ENCODE data around the gene LAIR2. TPM values are rescaled to one million over a fixed set of nuclear protein-coding genes. Genes with fewer than 3 reads are reported as not detected.
"Not testable (repeated sequence)": the region's sequence is repeated elsewhere in the genome, so short reads cannot be mapped to it uniquely, and the experiment has no call there.

The LAIR2 gene
- total RNA-seq, 4 donors from 2014 or later = not detected

DNA sequence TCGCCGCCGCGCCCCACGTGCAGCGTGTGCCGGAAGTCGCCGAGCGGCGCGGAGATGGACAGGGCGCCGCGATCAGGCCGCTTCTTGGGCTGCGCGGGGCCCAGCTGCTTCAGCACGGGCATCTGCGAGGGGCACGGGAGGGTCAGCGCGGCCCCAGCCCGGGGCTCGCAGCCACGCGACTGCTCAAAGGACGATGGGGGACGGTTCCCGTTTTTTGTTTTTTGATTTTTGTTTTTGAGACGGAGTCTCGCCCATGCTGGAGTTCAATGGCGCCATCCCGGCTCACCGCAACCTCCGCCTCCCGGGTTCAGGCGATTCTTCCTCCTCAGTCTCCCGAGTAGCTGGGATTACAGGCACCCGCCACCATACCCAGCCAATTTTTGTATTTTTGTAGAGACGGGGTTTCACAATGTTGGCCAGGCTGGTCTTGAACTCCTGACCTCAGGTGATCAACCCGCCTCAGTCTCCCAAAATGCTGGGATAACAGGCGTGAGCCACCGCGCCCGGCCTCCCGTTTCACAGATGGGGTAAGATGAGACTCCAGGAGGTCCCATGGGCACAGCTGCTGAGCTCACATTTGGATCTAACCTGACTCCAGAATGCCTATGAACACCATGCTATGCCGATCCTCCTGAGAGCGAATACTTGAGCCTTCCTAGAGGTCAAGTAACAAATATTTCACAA is 37.1 kb upstream of the LAIR2 start:
- intact Hi-C loops (cut with DNase I; ENCODE audit: low total_unique reads) = no loop called here
- DNase-seq = no peak

GRCh38 chr19:54466110-54466480 is 36.5 kb upstream of the LAIR2 start:
- H3K4me3 ChIP-seq; H3K27me3 ChIP-seq; H3K36me3 ChIP-seq; H3K9me3 ChIP-seq; DNase-seq; intact Hi-C loops (cut with DNase I; ENCODE audit: low total_unique reads); H3K4me1 ChIP-seq; H3K27ac ChIP-seq: not testable (repeated sequence)

More for the DNA sequence above, 37.1 kb upstream of the LAIR2 start:
- no peak overlapping the region for H3K27ac ChIP-seq
- no peaks in the 10 kb centered on the region for H3K36me3 ChIP-seq
- no peak overlapping the region for H3K4me3 ChIP-seq
- TF ChIP-seq POLR2A (IDR thresholded peaks at IDR 0.05) = no peak
- TF ChIP-seq, protein P1, sequence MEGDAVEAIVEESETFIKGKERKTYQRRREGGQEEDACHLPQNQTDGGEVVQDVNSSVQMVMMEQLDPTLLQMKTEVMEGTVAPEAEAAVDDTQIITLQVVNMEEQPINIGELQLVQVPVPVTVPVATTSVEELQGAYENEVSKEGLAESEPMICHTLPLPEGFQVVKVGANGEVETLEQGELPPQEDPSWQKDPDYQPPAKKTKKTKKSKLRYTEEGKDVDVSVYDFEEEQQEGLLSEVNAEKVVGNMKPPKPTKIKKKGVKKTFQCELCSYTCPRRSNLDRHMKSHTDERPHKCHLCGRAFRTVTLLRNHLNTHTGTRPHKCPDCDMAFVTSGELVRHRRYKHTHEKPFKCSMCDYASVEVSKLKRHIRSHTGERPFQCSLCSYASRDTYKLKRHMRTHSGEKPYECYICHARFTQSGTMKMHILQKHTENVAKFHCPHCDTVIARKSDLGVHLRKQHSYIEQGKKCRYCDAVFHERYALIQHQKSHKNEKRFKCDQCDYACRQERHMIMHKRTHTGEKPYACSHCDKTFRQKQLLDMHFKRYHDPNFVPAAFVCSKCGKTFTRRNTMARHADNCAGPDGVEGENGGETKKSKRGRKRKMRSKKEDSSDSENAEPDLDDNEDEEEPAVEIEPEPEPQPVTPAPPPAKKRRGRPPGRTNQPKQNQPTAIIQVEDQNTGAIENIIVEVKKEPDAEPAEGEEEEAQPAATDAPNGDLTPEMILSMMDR (IDR thresholded peaks at IDR 0.05) = no peak
- H3K27me3 ChIP-seq = peaks cover 0 to 1% of the 10 kb centered on the region in 2 donors
- no peaks in the 10 kb centered on the region for H3K9me3 ChIP-seq
- H3K4me1 ChIP-seq = no peaks in the 10 kb centered on the region

GRCh38 chr19:54469496-54469934 is 33.1 kb upstream of the LAIR2 start:
- TF ChIP-seq, protein P1 (IDR thresholded peaks at IDR 0.05) = no peak
- TF ChIP-seq POLR2A (IDR thresholded peaks at IDR 0.05) = no peak
- Histone ChIP-seq H3K9me3 (no peaks in the 10 kb centered on the region), H3K36me3 (no peaks in the 10 kb centered on the region), H3K27me3 (peaks cover 0 to 4% of the 10 kb centered on the region in 2 donors), H3K4me3 (no peak overlapping the region), H3K4me1 (no peaks in the 10 kb centered on the region), H3K27ac (peak overlapping the region in 1 of 2 donors; percentile 47)
- peak in 1 of 2 donors; percentile 64 for DNase-seq
- intact Hi-C loops (cut with DNase I; ENCODE audit: low total_unique reads) = no loop called here

DNA sequence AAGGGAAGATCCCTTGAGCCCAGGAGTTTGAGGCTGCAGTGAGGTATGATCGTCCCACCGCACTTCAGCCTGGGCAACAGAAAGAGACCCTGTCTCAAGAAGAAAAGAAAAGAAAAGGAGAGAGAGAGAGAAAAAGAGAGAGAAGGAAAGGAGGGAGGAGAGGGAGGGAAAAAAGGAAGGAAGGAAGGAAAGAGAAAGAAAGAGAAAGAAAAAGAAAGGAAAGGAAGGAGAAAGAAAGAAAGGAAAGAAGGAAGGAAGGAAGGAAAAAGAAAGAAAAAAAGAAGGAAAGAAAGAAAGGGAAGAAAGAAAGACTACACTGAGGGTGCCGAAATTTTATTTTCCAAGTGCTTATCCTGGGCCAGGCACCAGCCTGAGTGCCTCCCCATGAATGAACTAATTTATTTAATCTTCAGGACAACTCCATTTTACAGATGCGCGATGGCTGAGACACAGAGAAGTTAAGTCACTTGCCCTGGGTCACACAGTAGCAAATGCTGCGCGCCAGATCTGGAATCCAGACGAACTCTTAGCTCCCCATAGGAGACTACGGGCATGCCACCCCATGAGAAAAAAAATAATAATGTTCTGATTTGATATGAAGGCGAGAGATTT is 32.2 kb upstream of the LAIR2 start:
- peaks cover 0 to 4% of the 10 kb centered on the region in 2 donors for H3K27me3 ChIP-seq
- no peak for DNase-seq
- H3K4me3 ChIP-seq = no peak overlapping the region

DNA sequence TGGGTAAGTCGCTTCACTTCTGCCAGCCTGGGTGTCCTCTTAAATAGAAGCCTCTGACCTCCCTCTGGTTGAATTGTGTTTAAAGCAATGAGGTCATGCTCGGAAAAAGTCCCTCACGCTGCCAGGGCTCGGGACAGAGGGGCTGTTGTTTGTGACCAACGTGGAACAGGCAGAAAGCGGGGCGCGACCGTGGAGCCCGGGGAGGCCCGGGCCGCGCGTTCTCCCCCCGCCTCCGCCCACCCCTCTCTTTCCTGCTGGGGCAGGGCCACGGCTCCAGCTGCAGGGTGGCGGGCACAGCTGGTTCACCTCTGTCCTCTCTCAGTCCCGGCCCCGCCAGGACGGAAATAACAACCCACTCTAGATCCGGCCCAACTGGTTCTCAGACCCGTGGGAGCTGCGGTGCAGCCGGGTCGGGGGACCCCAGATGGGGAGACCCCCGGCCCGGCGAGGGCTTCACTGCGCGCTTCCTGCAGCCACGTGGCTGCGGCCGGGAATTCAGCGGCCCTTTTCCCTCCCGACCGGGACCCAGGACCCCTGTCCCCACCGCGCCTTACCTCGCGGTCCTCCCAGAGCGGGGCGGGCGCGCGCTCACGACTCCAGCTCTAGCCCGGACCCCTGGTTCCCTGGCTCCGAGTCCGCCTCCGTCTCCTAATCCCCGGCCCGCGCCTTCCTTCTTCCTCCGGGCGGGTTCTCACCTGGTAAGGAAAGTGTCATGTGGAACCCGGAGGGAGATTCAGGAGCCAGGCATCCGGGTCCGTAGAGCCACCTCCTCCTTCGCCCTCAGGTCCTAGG is 31.4 kb upstream of the LAIR2 start:
- Histone ChIP-seq H3K27ac (peak overlapping the region; percentile 47 to 72), H3K4me3 (peak overlapping the region; percentile 11 to 26)

More for the DNA sequence above, 32.2 kb upstream of the LAIR2 start:
- Histone ChIP-seq H3K27ac (peak overlapping the region; percentile 47 to 72), H3K9me3 (no peaks in the 10 kb centered on the region), H3K36me3 (no peaks in the 10 kb centered on the region), H3K4me1 (no peaks in the 10 kb centered on the region)
- intact Hi-C loops (cut with DNase I; ENCODE audit: low total_unique reads) = no loop called here
- TF ChIP-seq, protein P1 (IDR thresholded peaks at IDR 0.05) = no peak
- TF ChIP-seq POLR2A (IDR thresholded peaks at IDR 0.05) = no peak

More for the DNA sequence above, 31.4 kb upstream of the LAIR2 start:
- no peak for DNase-seq
- intact Hi-C loops (cut with DNase I; ENCODE audit: low total_unique reads) = no loop called here
- no peaks in the 10 kb centered on the region for H3K4me1 ChIP-seq
- H3K9me3 ChIP-seq = no peaks in the 10 kb centered on the region
- no peaks in the 10 kb centered on the region for H3K36me3 ChIP-seq
- TF ChIP-seq, protein P1 (IDR thresholded peaks at IDR 0.05) = no peak
- peak in 1 of 2 donors; percentile 21 for TF ChIP-seq POLR2A (IDR thresholded peaks at IDR 0.05)
- peaks cover 0 to 4% of the 10 kb centered on the region in 2 donors for H3K27me3 ChIP-seq

Data from uterus (tissue), 4 donors.